Measurements from ENCODE around the gene METRN.

METRN gene

GRCh38 chr16:766820-767640 is 52.1 kb downstream of the METRN start:
- H3K4me3 ChIP-seq (ENCODE audit: control insufficient read depth, low read depth, low read length) = no peak overlapping the region
- no peak for TF ChIP-seq CTCF (IDR thresholded peaks at IDR 0.05; ENCODE audit: control insufficient read depth, insufficient read depth, low read depth, low read length, missing control alignments)
- no peak for DNase-seq (ENCODE audit: low read depth)

- no peak for TF ChIP-seq CTCF (IDR thresholded peaks at IDR 0.05; ENCODE audit: control insufficient read depth, insufficient read depth, low read depth, low read length, missing control alignments)
- no peak for DNase-seq (ENCODE audit: low read depth)
- H3K4me3 ChIP-seq (ENCODE audit: control insufficient read depth, low read depth, low read length) = no peak overlapping the region
Observed at GRCh38 chr16:767743-768235, 52.9 kb downstream of the METRN start.

- no peak for DNase-seq (ENCODE audit: low read depth)
- no peak for TF ChIP-seq CTCF (IDR thresholded peaks at IDR 0.05; ENCODE audit: control insufficient read depth, insufficient read depth, low read depth, low read length, missing control alignments)
- H3K4me3 ChIP-seq (ENCODE audit: control insufficient read depth, low read depth, low read length) = no peak overlapping the region
Observed at GRCh38 chr16:768428-768827, 53.5 kb downstream of the METRN start.

Measured in AG09309 (cell line).